ENCODE results near the gene CDH11. TPM values are rescaled to one million over a fixed set of nuclear protein-coding genes. Genes with fewer than 3 reads are reported as not detected.

The CDH11 gene
- total and polyA plus RNA-seq, 2 donors (not counting 1 experiment from before 2014, with no cell fraction given), result not detected

GRCh38 chr16:65118871-65119270 is 3.0 kb downstream of the CDH11 start:
- H4K20me1 ChIP-seq (ENCODE audit: control insufficient read depth, insufficient read depth, low read length, poor library complexity, severe bottlenecking), result no peaks in the 10 kb centered on the region
- no peaks in the 10 kb centered on the region for H3K79me2 ChIP-seq (ENCODE audit: control insufficient read depth, insufficient read depth, low read length)
- H3K27ac ChIP-seq (ENCODE audit: low read length in 2 of 2), result no peak overlapping the region
- no peaks in the 10 kb centered on the region for H3K4me1 ChIP-seq (ENCODE audit: control insufficient read depth in 2 of 2, insufficient read depth in 2 of 2, low read length in 2 of 2)
- H3K27me3 Mint-ChIP-seq, result peaks cover 20% of the 10 kb centered on the region
- no peak overlapping the region for H3K4me3 Mint-ChIP-seq
- no peaks in the 10 kb centered on the region for H3K4me1 Mint-ChIP-seq
- POLR2A ChIA-PET, result no interaction called here
- H3K4me3 ChIP-seq (ENCODE audit: control extremely low read depth in 1 of 5, extremely low read depth in 1 of 5, insufficient read depth in 1 of 5, low read depth in 2 of 5, low read length in 4 of 5), result no peak overlapping the region
- H3K9me3 ChIP-seq (ENCODE audit: control extremely low read depth in 1 of 3, control insufficient read depth in 2 of 3, insufficient read depth in 1 of 3, low read length in 2 of 3), result peaks cover 0 to 12% (median 0%) of the 10 kb centered on the region in 3 donors
- no peaks in the 10 kb centered on the region for H3K9me3 Mint-ChIP-seq (ENCODE audit: insufficient read depth)
- ATAC-seq (ENCODE audit: low read depth), result no peak
- no peak overlapping the region for H3K27ac Mint-ChIP-seq
- H2AFZ ChIP-seq (ENCODE audit: insufficient read depth, low read depth, low read length, poor library complexity, severe bottlenecking), result no peak overlapping the region
- H3K4me2 ChIP-seq (replicated peaks; ENCODE audit: low read depth, low read length, poor library complexity, severe bottlenecking), result no peak overlapping the region
- no peaks in the 10 kb centered on the region for H3K36me3 ChIP-seq (replicated peaks in 1 of 2; ENCODE audit: control extremely low read depth in 1 of 2, control insufficient read depth in 1 of 2, extremely low read depth in 1 of 2, insufficient read depth in 2 of 2, low read length in 1 of 2)
- intact Hi-C loops (cut with micrococcal nuclease), result no loop called here
- DNase-seq, result no peak
- WGBS (ENCODE audit: insufficient coverage), result 62% methylated on average over 3 of the region's 5 CpGs
- peaks cover 0 to 29% (median 16%) of the 10 kb centered on the region in 4 experiments for H3K27me3 ChIP-seq (replicated peaks in 1 of 4; ENCODE audit: control extremely low read depth in 1 of 4, control insufficient read depth in 3 of 4, insufficient read depth in 4 of 4, low read length in 3 of 4)
- no peak for TF ChIP-seq CTCF (IDR thresholded peaks at IDR 0.05)
- TF ChIP-seq EZH2 (IDR thresholded peaks at IDR 0.05; ENCODE audit: borderline replicate concordance, insufficient read depth, low read depth, low read length, poor library complexity, severe bottlenecking), result no peak
- no peak overlapping the region for H3K9ac ChIP-seq (ENCODE audit: low read length)
- CTCF ChIA-PET, result no interaction called here

- H3K4me3 Mint-ChIP-seq, result no peak overlapping the region
- intact Hi-C loops (cut with micrococcal nuclease), result no loop called here
- H3K9ac ChIP-seq (ENCODE audit: low read length), result no peak overlapping the region
- H2AFZ ChIP-seq (ENCODE audit: insufficient read depth, low read depth, low read length, poor library complexity, severe bottlenecking), result no peak overlapping the region
- peaks cover 0 to 26% (median 15%) of the 10 kb centered on the region in 4 experiments for H3K27me3 ChIP-seq (replicated peaks in 1 of 4; ENCODE audit: control extremely low read depth in 1 of 4, control insufficient read depth in 3 of 4, insufficient read depth in 4 of 4, low read length in 3 of 4)
- H4K20me1 ChIP-seq (ENCODE audit: control insufficient read depth, insufficient read depth, low read length, poor library complexity, severe bottlenecking), result no peaks in the 10 kb centered on the region
- no peak overlapping the region for H3K4me2 ChIP-seq (replicated peaks; ENCODE audit: low read depth, low read length, poor library complexity, severe bottlenecking)
- no peak overlapping the region for H3K4me3 ChIP-seq (ENCODE audit: control extremely low read depth in 1 of 5, extremely low read depth in 1 of 5, insufficient read depth in 1 of 5, low read depth in 2 of 5, low read length in 4 of 5)
- H3K4me1 Mint-ChIP-seq, result no peaks in the 10 kb centered on the region
- peaks cover 16% of the 10 kb centered on the region for H3K27me3 Mint-ChIP-seq
- H3K4me1 ChIP-seq (ENCODE audit: control insufficient read depth in 2 of 2, insufficient read depth in 2 of 2, low read length in 2 of 2), result no peaks in the 10 kb centered on the region
- no peaks in the 10 kb centered on the region for H3K9me3 Mint-ChIP-seq (ENCODE audit: insufficient read depth)
- ChIA-PET POLR2A (no interaction called here), CTCF (no interaction called here)
- H3K27ac Mint-ChIP-seq, result no peak overlapping the region
- ATAC-seq (ENCODE audit: low read depth), result no peak
- H3K79me2 ChIP-seq (ENCODE audit: control insufficient read depth, insufficient read depth, low read length), result no peaks in the 10 kb centered on the region
- WGBS (ENCODE audit: insufficient coverage), result 6% methylated on average over 7 of the region's 8 CpGs
- H3K36me3 ChIP-seq (replicated peaks in 1 of 2; ENCODE audit: control extremely low read depth in 1 of 2, control insufficient read depth in 1 of 2, extremely low read depth in 1 of 2, insufficient read depth in 2 of 2, low read length in 1 of 2), result no peaks in the 10 kb centered on the region
- H3K27ac ChIP-seq (ENCODE audit: low read length in 2 of 2), result no peak overlapping the region
- DNase-seq, result peak; percentile 20
- TF ChIP-seq EZH2 (IDR thresholded peaks at IDR 0.05; ENCODE audit: borderline replicate concordance, insufficient read depth, low read depth, low read length, poor library complexity, severe bottlenecking) (no peak), CTCF (IDR thresholded peaks at IDR 0.05) (peak; percentile 82)
- H3K9me3 ChIP-seq (ENCODE audit: control extremely low read depth in 1 of 3, control insufficient read depth in 2 of 3, insufficient read depth in 1 of 3, low read length in 2 of 3), result peaks cover 0 to 12% (median 0%) of the 10 kb centered on the region in 3 donors
Observed at GRCh38 chr16:65117811-65118448, 3.9 kb downstream of the CDH11 start.

All from B cell (primary cell).